SKM-1 treated with dmso at 0.1 percent for 144 hours (cell line): Measurements from ENCODE around the gene RAB36.
"Not testable (repeated sequence)": the region's sequence is repeated elsewhere in the genome, so short reads cannot be mapped to it uniquely, and the experiment has no call there.

Experiments used
- DNase-seq: peaks from one replicate; lab custom pipeline; 2025; ENCODE audit not compliant: unreplicated experiment; lab: John Stamatoyannopoulos, UW

RAB36 gene

DNA sequence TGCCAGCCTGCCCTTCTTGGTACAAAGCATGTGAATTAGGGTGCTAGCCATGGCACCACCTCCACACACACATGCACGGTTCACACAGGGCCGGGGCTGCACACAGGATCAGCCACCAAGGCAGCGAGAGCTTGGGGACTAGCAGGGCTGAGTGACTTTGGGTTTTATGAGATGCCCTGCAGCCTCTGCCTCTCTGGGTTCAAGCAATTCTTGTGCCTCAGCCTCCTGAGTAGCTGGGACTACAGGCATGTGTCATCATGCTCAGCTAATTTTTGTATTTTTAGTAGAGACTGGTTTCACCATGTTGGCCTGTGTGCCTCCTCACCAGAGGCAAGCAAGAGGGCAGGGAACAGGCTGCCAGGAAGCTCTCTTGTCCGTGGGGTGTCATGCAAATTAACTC lies 8.3 kb upstream of the RAB36 start:
- DNase-seq, result not testable (repeated sequence)

DNA sequence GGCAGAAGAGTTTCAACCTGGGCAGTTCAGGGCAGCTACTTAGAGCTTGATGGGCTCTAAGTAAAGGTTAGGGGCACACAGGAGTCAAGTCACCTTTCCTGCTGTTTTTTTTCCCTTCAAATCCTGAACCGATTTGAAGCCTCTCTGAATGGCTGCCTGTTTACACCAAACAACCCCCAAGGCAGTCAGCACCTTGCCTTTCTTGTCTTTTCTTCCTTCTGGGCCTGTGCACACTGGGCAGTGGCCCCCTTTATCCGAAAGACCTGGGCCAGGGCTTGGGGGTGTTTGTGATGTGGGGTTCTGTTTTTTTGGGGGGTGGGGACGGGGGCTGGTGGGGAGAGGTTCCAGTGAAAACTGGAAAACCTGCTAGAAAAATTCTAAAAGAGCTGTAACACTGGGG lies 7.8 kb upstream of the RAB36 start:
- DNase-seq, result no peak

- peak; percentile 92 for DNase-seq
These were observed 7.2 kb upstream of the RAB36 start for GRCh38 chr22:23137905-23138561.

DNA sequence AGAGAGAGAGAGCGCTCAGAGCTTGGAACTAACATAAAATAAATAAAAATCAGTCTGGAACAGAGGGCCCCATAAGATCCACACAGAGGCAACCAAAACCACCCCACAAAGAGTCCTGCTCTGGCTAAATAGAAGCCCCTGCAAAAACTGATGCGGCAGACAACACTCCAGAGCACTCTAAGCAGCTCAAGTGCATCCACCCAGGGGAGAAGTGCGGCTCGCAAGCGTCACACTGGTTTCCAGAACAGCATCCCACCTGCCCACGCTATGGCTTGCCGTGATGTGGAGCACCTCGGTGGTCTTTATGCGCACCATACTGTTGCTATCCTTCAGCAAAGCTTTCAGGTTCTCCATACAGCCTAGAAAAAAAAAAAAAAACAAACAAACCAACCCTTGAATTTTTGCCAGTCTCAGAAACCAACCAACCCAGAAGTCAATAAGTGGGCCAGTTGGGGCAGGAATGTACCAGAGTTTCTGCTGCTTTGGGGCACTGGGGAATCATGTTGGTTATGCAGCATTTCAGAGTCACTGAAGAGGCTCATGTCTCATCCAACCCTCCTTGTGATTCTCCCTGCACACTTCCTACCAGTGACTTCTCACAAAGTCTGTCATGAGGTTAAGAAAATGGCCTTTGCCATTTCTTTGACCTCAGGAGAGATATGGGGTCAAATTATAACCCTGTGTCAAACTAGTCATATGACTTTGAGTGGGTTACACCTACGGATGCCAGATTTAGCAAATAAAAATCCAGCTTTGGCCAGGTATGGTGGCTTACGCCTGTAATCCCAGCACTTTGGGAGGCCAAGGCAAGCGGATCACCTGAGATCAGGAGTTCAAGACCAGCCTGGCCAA lies 6.5 kb upstream of the RAB36 start:
- no peak for DNase-seq

DNA sequence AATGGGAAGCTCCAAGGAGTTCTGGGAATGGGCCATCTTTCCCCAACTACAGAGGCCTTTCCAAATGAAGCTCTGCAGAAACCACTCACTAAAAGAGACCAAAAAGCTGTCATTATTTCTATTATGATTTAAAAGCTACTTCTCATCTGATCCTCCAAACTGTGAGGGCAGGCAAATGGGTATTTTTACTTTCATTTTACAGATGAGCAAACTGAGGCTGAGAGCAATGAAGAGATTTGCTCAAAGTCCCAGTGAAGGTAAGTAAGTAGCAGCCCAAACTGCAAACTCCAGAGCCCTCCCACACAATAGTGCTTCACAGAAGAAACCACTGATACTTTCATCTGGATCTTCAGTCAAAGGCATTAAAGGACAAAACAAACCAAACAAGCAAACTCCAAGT lies 4.9 kb upstream of the RAB36 start:
- no peak for DNase-seq

DNA sequence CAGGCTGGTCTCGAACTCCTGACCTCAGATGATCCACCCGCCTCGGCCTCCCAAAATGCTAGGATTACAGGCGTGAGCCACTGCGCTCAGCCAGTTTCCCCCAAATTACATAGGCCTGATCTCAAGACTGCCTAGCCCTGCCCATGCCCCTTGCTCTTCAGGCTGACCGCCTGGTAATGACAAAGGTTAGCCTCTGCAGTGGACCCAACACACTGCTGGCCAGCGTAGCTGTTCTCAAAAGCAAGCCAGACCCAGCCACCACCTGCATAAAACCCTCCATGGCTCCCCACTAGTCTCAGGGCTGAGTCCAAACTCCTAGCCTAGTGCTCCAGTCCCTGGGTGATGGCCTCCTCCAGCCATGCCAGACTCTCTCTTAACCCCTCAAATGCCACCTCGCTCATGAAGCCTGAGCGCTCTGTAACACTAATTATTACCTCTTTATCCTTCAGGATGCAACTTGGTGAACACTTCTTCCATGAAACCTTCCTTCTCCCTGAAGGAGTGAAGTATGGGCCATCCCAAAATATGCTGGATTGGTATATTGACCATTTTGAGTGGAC lies 2.7 kb upstream of the RAB36 start:
- DNase-seq, result no peak

DNA sequence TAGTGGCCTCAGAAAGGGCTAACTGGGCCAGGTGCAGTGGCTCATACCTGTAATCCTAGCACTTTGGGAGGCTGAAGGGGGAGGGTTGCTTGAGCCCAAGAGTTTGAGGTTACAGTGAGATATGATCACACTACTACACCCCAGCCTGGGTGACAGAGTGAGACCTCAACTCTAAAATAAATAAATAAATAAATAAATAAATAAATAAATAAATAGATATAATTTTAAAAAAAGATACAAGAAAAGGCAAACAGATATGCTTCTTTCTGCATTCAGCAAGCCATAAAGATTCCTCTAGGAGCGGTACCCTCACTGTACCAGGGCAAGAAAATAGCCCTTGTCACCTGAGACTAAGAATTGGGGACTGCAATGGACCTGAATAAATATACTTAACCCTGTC lies 2.2 kb upstream of the RAB36 start:
- no peak for DNase-seq

GRCh38 chr22:23144432-23144831 lies 845 bp upstream of the RAB36 start:
- DNase-seq, result no peak

- DNase-seq, result no peak
These were observed 697 bp downstream of the RAB36 start for GRCh38 chr22:23145878-23146470.

DNA sequence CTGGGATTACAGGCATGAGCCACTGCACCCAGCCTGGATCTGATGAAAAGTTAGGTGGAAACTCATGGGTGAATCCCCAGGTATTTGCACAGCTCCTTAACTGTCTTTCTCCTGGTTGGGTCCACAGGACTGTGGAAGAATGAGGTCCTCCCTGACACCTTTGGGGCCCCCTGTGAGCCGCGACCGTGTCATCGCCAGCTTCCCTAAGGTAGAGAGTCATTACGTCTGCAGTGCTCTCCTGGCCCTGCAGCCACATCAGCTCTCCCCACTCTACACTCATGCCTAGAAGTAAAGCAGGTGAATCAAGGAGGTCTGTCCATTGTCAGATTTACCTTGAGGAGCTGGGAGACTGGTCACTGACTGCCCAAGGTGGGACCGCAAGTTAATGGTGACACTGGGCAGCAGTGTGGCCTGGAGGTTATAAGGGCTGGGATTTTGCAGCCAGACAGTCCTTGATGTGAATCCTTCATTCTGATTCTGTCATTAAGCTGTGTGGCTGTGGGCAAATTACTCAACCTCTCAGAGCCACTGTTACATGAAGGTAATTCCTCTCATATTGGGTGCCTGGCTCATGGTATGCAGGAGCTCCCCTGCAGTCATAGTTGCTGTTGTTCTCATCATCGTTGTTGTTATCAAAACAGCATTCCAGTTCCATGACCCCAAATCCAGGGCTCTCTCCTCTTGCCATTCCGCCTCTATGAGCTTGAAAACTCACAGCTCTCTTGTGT lies 1.4 kb downstream of the RAB36 start:
- DNase-seq, result no peak

GRCh38 chr22:23147617-23148387 lies 2.5 kb downstream of the RAB36 start:
- DNase-seq, result no peak

DNA sequence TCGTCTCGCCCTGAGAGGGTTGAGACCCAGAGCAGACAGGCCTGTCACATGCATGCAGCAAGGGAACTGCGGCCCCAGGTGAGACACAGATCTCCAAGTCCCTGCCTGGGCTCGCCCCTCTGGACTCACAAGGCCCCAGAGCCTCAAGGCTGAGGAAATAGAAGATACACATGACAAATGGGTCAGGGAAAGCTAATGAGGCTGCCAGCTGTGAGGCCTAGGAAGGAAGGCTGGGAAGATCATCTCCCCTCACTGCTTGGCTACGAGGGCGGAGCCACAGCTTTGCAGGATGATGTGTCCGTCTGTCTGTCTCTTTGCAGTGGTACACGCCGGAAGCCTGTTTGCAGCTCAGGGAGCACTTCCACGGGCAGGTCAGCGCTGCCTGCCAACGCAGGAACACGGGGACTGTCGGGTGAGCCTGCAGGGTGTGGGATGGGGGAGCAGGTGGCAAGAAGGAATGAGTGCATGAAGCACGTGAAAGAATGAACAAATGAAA lies 4.5 kb downstream of the RAB36 start:
- DNase-seq, result no peak

DNA sequence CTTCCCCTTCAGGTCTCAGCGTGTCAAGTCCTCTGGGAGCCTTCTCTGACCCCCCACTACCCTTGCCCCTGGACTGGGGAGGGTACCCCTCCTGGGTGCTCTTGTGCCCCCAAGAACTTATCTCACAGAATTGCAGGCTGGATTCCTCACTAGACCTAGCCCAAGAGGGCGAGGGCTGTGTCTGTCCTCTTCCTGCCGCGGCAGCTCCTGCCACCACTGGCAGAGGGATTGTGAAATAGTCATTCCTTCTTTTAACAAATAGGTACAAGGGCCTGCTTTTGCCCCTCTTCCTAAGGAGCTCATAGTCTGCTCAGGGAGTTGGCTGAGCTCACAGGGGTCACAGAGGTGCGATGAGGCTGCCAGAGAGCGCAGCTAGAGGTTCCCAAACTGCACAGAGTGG lies 5.5 kb downstream of the RAB36 start:
- DNase-seq, result no peak

- DNase-seq, result no peak
These were observed 6.5 kb downstream of the RAB36 start for GRCh38 chr22:23151827-23152226.

DNA sequence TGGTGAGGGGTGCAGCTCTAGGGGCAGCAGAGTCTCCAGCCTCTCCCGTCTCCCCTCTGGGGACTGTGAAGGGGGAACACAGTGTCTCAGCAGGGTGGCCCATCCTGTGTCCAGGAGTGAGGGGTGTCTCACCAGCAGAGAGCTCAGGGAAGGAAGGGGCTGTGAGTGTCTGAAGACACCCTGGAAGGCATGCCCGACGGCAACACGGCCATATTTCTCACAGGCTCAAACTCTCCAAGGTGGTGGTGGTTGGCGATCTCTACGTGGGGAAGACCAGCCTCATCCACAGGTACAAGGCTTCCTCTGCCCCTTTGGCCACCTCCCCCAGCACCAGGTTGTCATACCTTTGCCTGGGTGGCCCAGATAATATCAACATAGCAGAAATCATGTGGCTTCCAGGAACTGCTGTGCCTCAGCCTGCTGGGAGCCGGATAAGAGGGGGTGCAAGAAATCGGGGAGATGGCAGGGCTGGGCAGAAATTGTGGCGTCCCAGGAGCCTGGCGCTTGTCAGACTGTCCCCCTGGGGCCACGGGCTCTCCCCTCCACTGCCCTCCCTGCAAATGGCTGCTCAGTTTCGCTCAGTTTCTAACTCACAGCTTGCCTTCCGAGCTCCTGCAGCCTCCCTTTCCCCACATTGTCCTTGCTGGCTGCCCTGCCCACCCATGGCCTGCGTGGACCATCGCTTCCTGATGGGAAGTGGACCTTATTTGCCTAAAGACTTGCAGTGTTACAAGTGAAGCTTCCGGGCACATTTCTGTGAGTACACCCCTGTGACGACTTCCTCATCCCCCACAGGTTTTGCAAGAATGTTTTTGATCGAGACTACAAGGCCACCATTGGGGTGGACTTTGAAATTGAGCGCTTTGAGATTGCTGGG lies 7.2 kb downstream of the RAB36 start:
- DNase-seq, result peak; percentile 73

- no peak for DNase-seq
These were observed 8.7 kb downstream of the RAB36 start for GRCh38 chr22:23153994-23154393.

GRCh38 chr22:23154461-23154860 lies 9.2 kb downstream of the RAB36 start:
- DNase-seq, result no peak

GRCh38 chr22:23155143-23155542 lies 9.9 kb downstream of the RAB36 start:
- DNase-seq, result no peak

DNA sequence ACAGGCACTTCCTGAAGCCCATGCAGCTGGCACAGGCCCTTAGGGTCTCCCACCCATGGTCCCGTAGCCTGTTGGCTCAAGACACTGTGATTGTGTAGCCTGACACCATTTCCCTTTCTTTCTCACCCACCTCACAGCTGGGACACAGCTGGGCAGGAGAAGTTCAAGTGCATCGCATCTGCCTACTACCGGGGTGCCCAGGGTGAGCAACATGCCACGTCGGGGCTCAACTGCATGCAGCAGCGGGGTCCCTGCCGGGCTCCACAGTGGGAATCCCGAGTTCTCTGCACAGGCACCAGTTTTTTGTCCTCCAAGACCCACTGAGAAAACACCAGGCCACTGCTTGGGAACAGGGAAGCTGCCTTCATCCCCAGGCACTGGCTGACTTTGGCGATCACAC lies 10.6 kb downstream of the RAB36 start:
- DNase-seq, result no peak
